HG02763 (cell line): ENCODE data around the gene APEH.
A peak's percentile ranks its signal among the peaks of the same experiment; 100 is the strongest.
"Not testable (repeated sequence)": the region's sequence is repeated elsewhere in the genome, so short reads cannot be mapped to it uniquely, and the experiment has no call there.

ENCODE experiments used
- ATAC-seq: cut with Tn5 transposase; IDR thresholded peaks from one replicate; pipeline ENCODE4 v1.9.1; 2021; ENCODE audit warnings: mild to moderate bottlenecking, moderate library complexity; ENCODE audit not compliant: unreplicated experiment

Gene APEH

DNA sequence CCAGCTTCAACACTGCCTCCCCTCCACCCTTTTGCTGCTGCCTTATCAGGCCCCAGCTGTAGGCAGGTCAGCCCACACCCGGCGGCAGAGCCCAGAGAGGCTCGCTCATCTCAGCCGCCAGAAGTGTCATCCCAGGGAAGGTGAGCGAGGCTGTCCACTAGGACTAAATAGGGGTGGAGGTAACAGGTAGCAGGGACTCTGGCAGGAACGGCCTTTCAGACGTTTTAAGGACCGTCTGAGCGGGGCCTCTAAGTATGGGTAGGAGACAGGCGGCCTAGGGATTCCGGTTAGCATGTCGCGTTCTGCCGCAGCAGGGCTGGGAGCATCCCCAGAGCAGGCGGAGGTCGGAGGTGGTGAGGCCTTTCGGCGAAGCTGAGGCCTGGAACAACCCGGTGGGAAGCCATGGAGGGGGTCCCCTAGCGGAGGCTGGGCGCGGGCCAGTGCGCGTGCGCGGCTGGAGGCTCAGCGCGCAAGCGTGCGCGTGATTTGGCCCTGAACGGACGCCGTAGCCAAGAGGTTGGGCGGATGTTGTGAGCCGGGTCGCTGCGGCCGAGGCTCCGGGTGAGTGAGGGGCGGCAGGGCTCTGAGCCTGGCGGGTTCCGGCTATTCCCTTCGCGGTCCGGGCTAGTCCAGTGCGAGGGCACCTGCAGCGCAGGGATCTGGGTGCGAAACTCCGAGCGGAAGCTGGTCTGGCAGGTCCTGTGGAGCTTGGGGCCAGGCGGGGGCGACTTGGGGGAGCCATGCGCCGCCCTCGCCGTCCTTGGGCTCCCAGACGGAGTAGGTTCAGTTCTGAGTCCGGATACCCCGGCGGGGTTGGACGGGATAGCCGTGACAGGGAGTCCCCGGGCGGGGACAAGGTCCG lies 15.1 kb downstream of the APEH start, which contains the start of the genes MST1 and RNF123:
Gene MST1 (minus strand): TSS at position 429 of the 862 bp plus-strand sequence. CDS start 783 bp downstream, outside the sequence.
Gene RNF123 (plus strand): TSS at position 512 of the 862 bp plus-strand sequence. CDS start 1,609 bp downstream, outside the sequence.
- ATAC-seq = peak; percentile 63

- ATAC-seq = not testable (repeated sequence)
These were observed 15.9 kb downstream of the APEH start for GRCh38 chr3:49689908-49690624.

- ATAC-seq = not testable (repeated sequence)
These were observed 16.7 kb downstream of the APEH start for GRCh38 chr3:49690856-49691255.

DNA sequence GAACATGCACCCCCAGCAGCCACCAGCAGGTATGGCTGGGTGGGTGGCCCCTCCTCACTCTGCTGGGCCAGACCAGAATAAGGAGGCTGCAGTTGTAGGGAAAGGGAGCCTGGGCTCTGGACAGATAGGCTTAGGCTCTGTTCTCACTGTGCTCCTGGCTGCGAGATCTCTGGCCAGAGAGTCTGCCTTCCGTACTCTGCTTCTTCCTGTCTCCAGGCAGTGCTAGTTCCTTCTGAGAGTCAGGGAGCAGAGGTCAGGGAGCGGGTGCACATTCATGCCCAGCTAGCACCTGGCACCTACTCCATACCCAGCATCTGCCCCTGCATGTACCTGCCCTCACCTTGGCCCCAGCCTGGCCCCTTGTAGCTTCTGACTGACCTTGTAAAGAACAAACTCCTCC lies 17.3 kb downstream of the APEH start:
- not testable (repeated sequence) for ATAC-seq

DNA sequence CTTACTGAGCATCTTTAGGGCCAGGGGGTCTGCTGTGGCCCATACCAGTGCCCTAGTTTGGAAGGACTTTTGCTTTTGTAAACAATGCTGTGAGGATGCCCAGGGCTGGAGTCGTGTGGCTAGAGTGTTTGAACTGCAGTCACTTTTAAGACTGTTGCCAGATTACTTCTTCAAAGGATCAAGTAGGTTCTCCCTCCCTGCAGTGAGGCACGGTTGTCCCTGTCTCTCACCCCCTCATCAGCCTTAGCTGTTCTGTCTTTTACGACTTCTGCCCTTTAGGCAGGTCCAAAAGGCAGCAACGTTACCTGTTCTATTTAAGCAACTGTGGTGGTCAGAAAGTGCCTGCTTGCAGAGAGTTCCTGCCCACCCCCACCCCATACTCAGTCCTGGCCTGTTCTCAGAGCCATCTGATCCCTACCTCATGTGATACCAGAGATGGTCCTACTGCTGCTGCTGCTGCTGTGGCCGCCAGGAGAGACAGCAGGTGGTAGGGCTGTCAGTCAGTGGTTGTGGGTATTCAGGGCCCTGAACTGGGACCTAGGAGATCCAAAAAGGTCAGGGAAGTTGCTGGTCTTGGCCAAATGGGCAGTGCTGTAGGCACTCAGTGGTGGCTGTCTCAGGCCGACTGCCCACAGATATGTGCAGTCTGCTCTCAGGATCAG lies 20.4 kb downstream of the APEH start:
- not testable (repeated sequence) for ATAC-seq

DNA sequence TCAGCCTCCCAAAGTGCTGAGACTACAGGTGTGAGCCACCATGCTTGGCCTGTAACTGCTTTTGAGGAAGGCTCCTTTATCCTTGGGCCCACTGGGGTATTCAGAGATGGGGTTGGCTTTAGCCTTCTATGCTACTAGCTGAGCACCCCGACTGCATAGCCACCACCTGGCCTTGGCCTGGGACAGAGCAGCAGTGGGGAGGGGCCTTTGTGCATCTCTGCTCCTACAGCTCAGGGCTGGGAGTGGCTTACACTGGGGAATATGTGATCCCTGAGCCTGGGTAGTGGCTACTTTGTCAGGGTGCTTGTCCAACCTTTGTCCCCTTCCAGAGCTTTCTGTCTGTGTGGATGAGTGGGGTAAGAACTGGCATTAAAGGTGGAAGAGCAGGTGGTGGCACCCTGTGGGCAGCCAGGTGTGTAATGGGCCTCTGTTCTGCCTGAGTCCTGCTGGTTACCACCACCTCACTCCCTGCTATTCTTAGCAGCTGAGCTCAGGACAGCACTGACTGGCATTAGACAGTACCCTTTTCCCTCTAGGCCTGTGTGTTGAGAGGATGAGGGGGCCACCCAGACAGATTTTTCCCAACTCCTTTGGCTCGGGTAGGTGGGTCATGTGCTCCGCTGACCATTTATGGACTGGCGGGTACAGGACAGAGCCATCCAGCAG lies 21.3 kb downstream of the APEH start:
- not testable (repeated sequence) for ATAC-seq

GRCh38 chr3:49699281-49699979 lies 25.3 kb downstream of the APEH start:
- no peak for ATAC-seq

DNA sequence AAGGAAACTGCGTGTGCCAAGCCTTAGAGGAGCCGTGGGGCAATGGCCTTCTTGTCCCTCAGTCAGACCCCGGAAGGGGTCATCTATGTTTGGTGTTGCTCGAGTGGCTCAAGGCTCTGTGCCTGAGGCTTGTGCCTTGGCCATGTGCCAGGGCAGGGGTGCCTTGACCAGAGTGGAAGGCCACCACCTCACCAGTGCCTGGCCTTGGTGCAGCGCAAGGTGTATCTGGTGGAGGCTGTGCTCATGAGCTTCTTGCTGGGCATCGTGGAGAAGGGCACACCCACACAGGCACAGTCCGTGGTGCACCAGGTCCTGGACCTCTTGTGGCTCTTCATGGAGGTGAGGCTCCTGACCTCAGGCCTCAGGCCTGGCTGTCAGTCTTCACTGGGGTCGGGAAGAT lies 25.9 kb downstream of the APEH start:
- ATAC-seq = no peak

DNA sequence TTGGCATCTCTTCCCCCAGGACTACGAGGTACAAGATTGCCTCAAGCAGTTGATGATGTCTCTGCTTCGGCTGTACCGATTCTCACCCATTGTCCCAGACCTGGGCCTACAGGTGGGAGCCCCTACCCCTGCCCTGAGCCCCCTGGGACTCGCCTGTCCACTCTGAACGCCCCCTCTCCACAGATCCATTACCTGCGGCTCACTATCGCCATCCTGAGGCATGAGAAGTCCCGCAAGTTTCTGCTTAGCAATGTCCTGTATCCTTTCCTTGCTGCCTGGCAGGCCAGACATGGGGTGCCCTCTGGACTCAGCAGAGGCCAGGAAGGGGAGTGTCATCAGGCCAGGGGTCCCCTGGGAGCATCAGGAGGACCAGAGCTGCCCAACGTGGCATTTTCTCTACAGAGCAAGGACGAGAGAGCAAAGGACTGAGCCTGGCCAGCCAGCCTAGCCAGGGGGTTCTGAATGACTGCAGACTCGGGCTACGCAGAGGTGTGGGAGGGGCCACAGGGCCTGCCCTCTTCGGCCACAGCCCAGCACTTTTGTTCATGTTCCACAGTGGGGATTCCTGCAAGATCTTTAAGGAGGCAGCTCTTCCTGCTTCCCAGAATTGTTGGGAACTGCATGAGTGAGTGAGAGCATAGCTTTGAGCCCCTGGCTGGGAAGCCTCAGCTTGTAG lies 26.4 kb downstream of the APEH start:
- ATAC-seq = no peak

DNA sequence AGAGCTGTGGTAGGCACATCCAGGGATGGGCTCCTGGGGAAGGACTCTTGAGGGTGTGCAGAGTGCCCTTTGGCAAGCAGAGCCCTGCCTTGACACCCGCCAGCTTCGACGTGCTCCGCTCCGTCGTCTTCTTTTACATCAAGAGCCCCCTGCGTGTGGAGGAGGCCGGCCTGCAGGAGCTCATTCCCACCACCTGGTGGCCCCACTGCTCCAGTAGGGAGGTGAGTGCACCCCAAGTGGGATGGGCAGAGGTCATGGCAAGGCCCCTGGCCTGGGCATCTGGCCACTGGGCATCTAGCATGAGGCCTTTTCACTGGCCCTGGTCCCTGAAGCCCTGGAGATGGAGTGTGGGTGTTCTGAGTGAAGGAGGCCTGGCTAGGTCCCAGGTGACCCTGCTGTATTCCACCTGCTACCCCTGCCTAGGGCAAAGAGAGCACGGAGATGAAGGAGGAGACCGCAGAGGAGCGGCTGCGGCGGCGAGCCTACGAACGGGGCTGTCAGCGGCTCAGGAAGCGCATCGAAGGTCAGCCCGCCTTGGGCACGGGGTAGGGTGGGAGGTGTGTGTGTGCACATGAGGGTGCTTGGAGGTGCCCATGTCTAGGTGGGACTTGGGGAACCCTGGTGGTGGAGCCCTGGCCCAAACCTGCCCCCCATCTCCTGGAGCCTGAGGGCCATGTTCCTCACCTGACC lies 27.4 kb downstream of the APEH start:
- no peak for ATAC-seq

DNA sequence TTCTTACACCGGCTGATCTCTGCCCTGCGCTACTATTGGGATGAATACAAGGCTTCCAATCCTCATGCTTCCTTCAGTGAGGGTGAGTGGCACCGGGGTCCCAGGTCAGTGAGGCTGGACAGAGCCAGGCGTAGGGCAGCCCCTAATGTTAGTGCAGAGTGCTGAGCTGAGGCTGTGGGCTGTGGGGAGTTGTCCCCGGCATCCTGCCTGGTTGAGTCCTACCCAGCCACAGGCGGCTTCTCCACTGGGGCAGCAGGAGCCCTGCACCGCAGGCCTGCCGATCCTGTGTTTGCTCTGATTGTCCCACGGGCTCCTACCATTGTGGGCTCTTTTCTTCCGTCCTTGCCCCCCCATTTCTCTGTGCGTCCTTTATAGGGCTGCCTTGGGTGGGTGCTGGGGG lies 28.5 kb downstream of the APEH start:
- ATAC-seq = no peak

DNA sequence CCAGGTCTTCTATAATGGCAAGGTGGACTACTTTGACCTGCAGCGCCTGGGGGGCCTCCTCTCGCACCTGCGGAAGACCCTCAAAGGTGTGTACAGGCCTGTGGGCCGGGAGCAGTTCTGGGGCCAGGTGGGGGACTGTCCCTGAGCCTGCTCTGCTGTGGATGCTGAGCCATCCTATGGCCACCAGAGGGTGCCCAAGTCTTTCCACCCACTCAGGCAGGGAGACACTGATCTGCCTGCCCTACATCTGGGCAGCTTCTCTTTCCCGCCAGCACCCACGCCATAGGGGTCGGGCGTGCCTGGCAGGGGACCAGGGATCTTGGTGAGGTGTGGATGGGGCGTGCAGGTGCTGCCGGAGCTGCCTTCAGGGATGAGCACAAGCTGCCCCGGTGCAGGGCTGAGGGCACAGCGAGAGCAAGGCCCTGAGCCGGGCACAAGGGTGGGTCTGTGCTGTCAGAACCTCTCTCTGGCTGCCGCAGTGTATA lies 29.3 kb downstream of the APEH start:
- ATAC-seq = peak; percentile 61

- ATAC-seq = no peak
These were observed 29.8 kb downstream of the APEH start for GRCh38 chr3:49703956-49704355.

- ATAC-seq = no peak
These were observed 30.5 kb downstream of the APEH start for GRCh38 chr3:49704629-49705028.

- ATAC-seq = no peak
These were observed 31.3 kb downstream of the APEH start for GRCh38 chr3:49705390-49705960.

DNA sequence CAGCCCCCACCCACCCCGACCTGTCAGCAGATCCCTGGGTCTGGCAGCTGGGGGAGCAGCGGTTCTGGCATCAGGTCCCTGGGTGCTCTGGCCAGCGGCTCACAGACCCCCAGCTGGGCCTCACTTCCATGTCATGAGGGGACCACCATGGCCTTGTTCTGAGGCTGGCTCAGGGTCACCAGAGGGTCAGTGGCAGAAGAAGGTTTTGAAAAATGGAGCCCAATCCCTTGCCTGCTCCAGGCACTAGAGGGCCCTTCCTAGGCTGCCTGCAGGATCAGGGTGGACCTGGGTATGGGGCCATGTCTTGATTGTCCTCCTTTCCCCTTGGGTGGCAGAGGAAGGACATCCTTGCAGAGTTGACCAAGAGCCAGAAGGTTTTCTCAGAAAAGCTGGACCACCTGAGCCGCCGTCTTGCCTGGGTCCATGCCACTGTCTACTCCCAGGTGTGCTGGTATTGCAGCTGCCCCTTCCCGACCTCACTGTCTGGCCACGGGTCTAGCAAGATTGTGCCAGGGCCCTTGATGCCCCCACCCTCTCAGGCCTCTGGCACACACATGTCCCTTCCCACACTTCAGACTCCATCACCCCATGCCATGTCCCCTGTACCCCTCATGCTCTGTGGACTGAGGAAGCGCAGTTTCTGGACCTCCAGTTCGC lies 32.4 kb downstream of the APEH start:
- no peak for ATAC-seq

DNA sequence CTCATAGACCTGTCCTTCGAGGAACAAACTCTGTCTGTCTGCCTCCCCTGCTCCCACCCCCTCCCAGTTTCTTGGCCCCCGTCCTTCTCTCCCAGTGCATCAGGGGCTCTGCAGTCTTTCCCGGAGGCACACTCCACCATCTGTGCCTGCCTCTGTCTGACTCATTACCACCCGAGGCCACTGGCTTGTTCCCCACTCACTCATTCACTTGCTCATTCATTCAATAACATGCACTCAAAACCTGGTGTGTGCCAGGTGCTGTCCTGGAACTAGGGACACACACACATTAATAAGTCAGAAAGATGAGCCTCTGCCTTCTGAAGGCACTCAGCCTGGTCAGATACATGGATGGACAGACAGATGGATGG lies 32.9 kb downstream of the APEH start:
- no peak for ATAC-seq

- no peak for ATAC-seq
These were observed 35.7 kb downstream of the APEH start for GRCh38 chr3:49709852-49710251.
